HEK293 (cell line): Measurements from ENCODE around the gene CCDC78.
A peak's percentile ranks its signal among the peaks of the same experiment; 100 is the strongest.

Source experiments
- CTCF ChIA-PET: fragments of 350-600 bp; formaldehyde crosslinking; extraction: SDS; loops from one replicate; lab custom pipeline; 2021; ENCODE audit warnings: antibody characterized with exemption; lab: Yijun Ruan, JAX
- POLR2A ChIA-PET: fragments of 300-600 bp; formaldehyde crosslinking; extraction: SDS; loops from one replicate; lab custom pipeline; 2020; ENCODE audit warnings: antibody characterized with exemption, inconsistent platforms; lab: Yijun Ruan, JAX
- H3K27ac ChIP-seq: fragments of 200-500 bp; sonication (Bioruptor generic); 2 replicates; pipeline ENCODE4 v1.5.1; 2014; ENCODE audit warnings: low read depth, low read length, control low read depth, inconsistent platforms; ENCODE audit errors: extremely low read depth
- H3K36me3 ChIP-seq, 2 experiments: fragments of 200-500 bp in 1 of 2; sonication (Bioruptor generic) in 1 of 2; 1 replicate in 1 of 2; 2 replicates in 1 of 2; pipeline ENCODE4 v1.5.1; 2014 to 2017; ENCODE audit warnings: inconsistent platforms in 2 of 2, low read length in 2 of 2; ENCODE audit not compliant: control insufficient read depth in 2 of 2, insufficient read depth in 1 of 2
- H3K4me1 ChIP-seq: fragments of 200-500 bp; sonication (Bioruptor generic); 2 replicates; pipeline ENCODE4 v1.5.1; 2014; ENCODE audit warnings: mild to moderate bottlenecking, low read length, inconsistent platforms; ENCODE audit not compliant: control insufficient read depth, insufficient read depth
- H3K4me3 ChIP-seq: 2 replicates; pipeline ENCODE4 v1.5.1; 2011; ENCODE audit warnings: low read depth, mild to moderate bottlenecking, control low read depth, low read length, moderate library complexity
- H3K9me3 ChIP-seq: fragments of 200-500 bp; sonication (Bioruptor generic); 2 replicates; pipeline ENCODE4 v1.5.1; 2014; ENCODE audit warnings: low read depth, low read length, inconsistent platforms; ENCODE audit not compliant: control insufficient read depth, insufficient read depth
- BCL11B ChIP-seq: fragments of 450-650 bp; formaldehyde crosslinking; IDR thresholded peaks from 2 replicates; pipeline ENCODE4 v1.5.1; 2016; ENCODE audit warnings: low read depth, missing biosample characterization, missing genetic modification characterization
- GLI2 ChIP-seq: fragments of 450-650 bp; formaldehyde crosslinking; IDR thresholded peaks from 2 replicates; pipeline ENCODE4; 2017; ENCODE audit warnings: missing biosample characterization, missing genetic modification characterization, low read depth, borderline replicate concordance
- GLIS1 ChIP-seq: fragments of 450-650 bp; formaldehyde crosslinking; IDR thresholded peaks from 2 replicates; pipeline ENCODE4 v1.5.1; 2016; ENCODE audit warnings: missing biosample characterization, missing genetic modification characterization
- HOXD13 ChIP-seq: sonication (generic); formaldehyde crosslinking; IDR thresholded peaks from 2 replicates; pipeline ENCODE4 v1.8.0; 2022; ENCODE audit warnings: missing genetic modification reagents, borderline replicate concordance
- KLF1 ChIP-seq: fragments of 450-650 bp; formaldehyde crosslinking; IDR thresholded peaks from 2 replicates; pipeline ENCODE4 v1.5.1; 2016; ENCODE audit warnings: missing biosample characterization, missing genetic modification characterization
- SETDB1 ChIP-seq: IDR thresholded peaks from one replicate; pipeline ENCODE4 v1.6.1; 2017; ENCODE audit warnings: mild to moderate bottlenecking, low read length, moderate library complexity, mixed read lengths; ENCODE audit not compliant: insufficient read length
- ZBTB8A ChIP-seq: fragments of 450-650 bp; formaldehyde crosslinking; IDR thresholded peaks from 2 replicates; pipeline ENCODE4 v1.5.1; 2016; ENCODE audit warnings: missing biosample characterization, missing genetic modification characterization
- ZFHX2 ChIP-seq: fragments of 450-650 bp; formaldehyde crosslinking; conservative IDR thresholded peaks from 2 replicates; pipeline ENCODE4 v1.5.1; 2016; ENCODE audit warnings: missing biosample characterization, missing genetic modification characterization
- ZIC2 ChIP-seq: fragments of 450-650 bp; formaldehyde crosslinking; IDR thresholded peaks from 2 replicates; pipeline ENCODE4 v1.5.1; 2016; ENCODE audit warnings: missing biosample characterization, missing genetic modification characterization
- ZNF157 ChIP-seq: fragments of 450-650 bp; formaldehyde crosslinking; IDR thresholded peaks from 2 replicates; pipeline ENCODE4 v1.5.1; 2016; ENCODE audit warnings: missing biosample characterization, missing genetic modification characterization
- ZNF280C ChIP-seq: fragments of 450-650 bp; formaldehyde crosslinking; IDR thresholded peaks from 2 replicates; pipeline ENCODE4 v1.5.1; 2016; ENCODE audit warnings: missing biosample characterization, missing genetic modification characterization
- ZNF311 ChIP-seq: fragments of 450-650 bp; formaldehyde crosslinking; IDR thresholded peaks from 2 replicates; pipeline ENCODE4 v1.5.1; 2017; ENCODE audit warnings: missing biosample characterization, missing genetic modification characterization, borderline replicate concordance
- ZNF362 ChIP-seq: fragments of 450-650 bp; formaldehyde crosslinking; IDR thresholded peaks from 2 replicates; pipeline ENCODE4 v1.5.1; 2016; ENCODE audit warnings: missing biosample characterization, missing genetic modification characterization
- ZNF37A ChIP-seq: fragments of 450-650 bp; IDR thresholded peaks from 2 replicates; pipeline ENCODE4 v1.5.1; 2018; ENCODE audit warnings: missing biosample characterization, missing genetic modification characterization
- ZNF404 ChIP-seq: fragments of 450-650 bp; formaldehyde crosslinking; IDR thresholded peaks from 2 replicates; pipeline ENCODE4 v1.5.1; 2017; ENCODE audit warnings: missing biosample characterization, missing genetic modification characterization
- ZNF433 ChIP-seq: fragments of 450-650 bp; formaldehyde crosslinking; IDR thresholded peaks from 2 replicates; pipeline ENCODE4 v1.5.1; 2016; ENCODE audit warnings: missing biosample characterization, missing genetic modification characterization, low read depth
- ZNF488 ChIP-seq: fragments of 450-650 bp; formaldehyde crosslinking; IDR thresholded peaks from 2 replicates; pipeline ENCODE4 v1.5.1; 2016; ENCODE audit warnings: missing biosample characterization, missing genetic modification characterization
- ZNF600 ChIP-seq: fragments of 450-650 bp; formaldehyde crosslinking; IDR thresholded peaks from 2 replicates; pipeline ENCODE4 v1.5.1; 2016; ENCODE audit warnings: missing biosample characterization, missing genetic modification characterization
- ZNF624 ChIP-seq: fragments of 450-650 bp; formaldehyde crosslinking; IDR thresholded peaks from 2 replicates; pipeline ENCODE4 v1.5.1; 2017; ENCODE audit warnings: missing biosample characterization, missing genetic modification characterization
- ZNF776 ChIP-seq: fragments of 450-650 bp; formaldehyde crosslinking; IDR thresholded peaks from 2 replicates; pipeline ENCODE4 v1.5.0; 2017; ENCODE audit warnings: missing biosample characterization, missing genetic modification characterization, borderline replicate concordance
- ZNF785 ChIP-seq: fragments of 450-650 bp; formaldehyde crosslinking; IDR thresholded peaks from 2 replicates; pipeline ENCODE4 v1.5.1; 2016; ENCODE audit warnings: missing biosample characterization, missing genetic modification characterization

Gene CCDC78

GRCh38 chr16:730666-731509 is 4.6 kb upstream of the CCDC78 start:
- H3K27ac ChIP-seq: no peak overlapping the region
- POLR2A ChIA-PET: interaction anchor here (0.7 to 1.7 kb wide), 4 partner anchors 10 to 11 kb away, joined by 3 to 12 read pairs (median 4); partner anchors contain the start of genes ANTKMT and CIAO3
- no peaks in the 10 kb centered on the region for H3K9me3 ChIP-seq
- no peak overlapping the region for H3K4me3 ChIP-seq
- peak; percentile 89 for TF ChIP-seq GLIS1 (tag by site-specific recombination)
- 0 out of 2 replicates have a peak, but pooled peaks have one; percentile 39 for TF ChIP-seq ZNF600 (tag by site-specific recombination)
- no peak for TF ChIP-seq HOXD13 (CRISPR knock-in tag)
- no peak for TF ChIP-seq KLF1 (tag by site-specific recombination)
- TF ChIP-seq ZNF157 (tag by site-specific recombination): no peak
- peak; percentile 63 for TF ChIP-seq ZIC2 (tag by site-specific recombination)
- no peak for TF ChIP-seq ZNF37A (tag by site-specific recombination)
- no peak for TF ChIP-seq BCL11B (tag by site-specific recombination)
- TF ChIP-seq SETDB1: no peak
- H3K36me3 ChIP-seq: peaks cover 3 to 49% of the 10 kb centered on the region in 2 experiments; a peak in 2 of 3 replicates
- CTCF ChIA-PET: interaction anchor here (0.7 to 1.8 kb wide), 3 partner anchors 14 to 1682 kb away, joined by 3 to 11 read pairs (median 3); no protein-coding TSS in a partner anchor
- H3K4me1 ChIP-seq: peaks cover 4% of the 10 kb centered on the region; the same call in 1 of the 2 replicates

GRCh38 chr16:729768-730665 is 3.8 kb upstream of the CCDC78 start:
- H3K27ac ChIP-seq: no peak overlapping the region
- TF ChIP-seq ZNF600 (tag by site-specific recombination) (peak; percentile 70; the same call in 1 of the 2 replicates), ZNF624 (tag by site-specific recombination) (no peak), ZBTB8A (tag by site-specific recombination) (0 out of 2 replicates have a peak, but pooled peaks have one; percentile 12), ZNF433 (tag by site-specific recombination) (no peak), ZNF404 (tag by site-specific recombination) (no peak), ZNF311 (tag by site-specific recombination) (no peak)
- CTCF ChIA-PET: interaction anchor here (0.7 to 1.8 kb wide), 4 partner anchors 11 to 1683 kb away, joined by 3 to 11 read pairs (median 4); partner anchors contain the start of gene CIAO3
- POLR2A ChIA-PET: interaction anchor here (1.2 to 1.4 kb wide), 2 partner anchors 9 to 11 kb away, joined by 5 to 12 read pairs; partner anchors contain the start of genes ANTKMT and CIAO3
- H3K4me3 ChIP-seq: no peak overlapping the region
- H3K9me3 ChIP-seq: no peaks in the 10 kb centered on the region
- peaks cover 4% of the 10 kb centered on the region; the same call in 1 of the 2 replicates for H3K4me1 ChIP-seq
- peaks cover 3 to 40% of the 10 kb centered on the region in 2 experiments; a peak in 2 of 3 replicates for H3K36me3 ChIP-seq

- TF ChIP-seq ZNF785 (tag by site-specific recombination) (no peak), GLI2 (tag by site-specific recombination) (no peak), ZNF280C (tag by site-specific recombination) (no peak), ZNF488 (tag by site-specific recombination) (no peak), ZFHX2 (tag by site-specific recombination) (peak; percentile 35; the same call in 1 of the 2 replicates), ZNF776 (tag by site-specific recombination) (no peak), ZNF362 (tag by site-specific recombination) (no peak)
- Histone ChIP-seq H3K4me1 (peaks cover 4% of the 10 kb centered on the region; the same call in 1 of the 2 replicates), H3K36me3 (peaks cover 3 to 31% of the 10 kb centered on the region in 2 experiments; a peak in 2 of 3 replicates), H3K9me3 (no peaks in the 10 kb centered on the region), H3K4me3 (no peak overlapping the region), H3K27ac (no peak overlapping the region)
- CTCF ChIA-PET: interaction anchor here (0.5 to 1.8 kb wide), 4 partner anchors 12 to 20 kb away, joined by 3 to 11 read pairs (median 5); partner anchors contain the start of gene CIAO3
- POLR2A ChIA-PET: interaction anchor here (0.5 to 1.7 kb wide), 7 partner anchors 8 to 524 kb away, joined by 3 to 12 read pairs (median 4); partner anchors contain the start of genes ANTKMT and CIAO3
Measured at GRCh38 chr16:728890-729744, 2.9 kb upstream of the CCDC78 start.
